ENCODE measurements around the gene ZBTB7C. TPM values are rescaled to one million over a fixed set of nuclear protein-coding genes. Genes with fewer than 3 reads are reported as not detected.

ZBTB7C gene
- total RNA-seq, 1 donor from 2014 or later, result 0.67 TPM

GRCh38 chr18:48342125-48342524, 67.1 kb downstream of the ZBTB7C start:
- H3K36me3 Mint-ChIP-seq (ENCODE audit: low read depth, unreplicated experiment), result no peaks in the 10 kb centered on the region
- H3K9me3 Mint-ChIP-seq (ENCODE audit: unreplicated experiment), result no peaks in the 10 kb centered on the region
- H3K27me3 Mint-ChIP-seq (ENCODE audit: unreplicated experiment), result peaks cover 3% of the 10 kb centered on the region
- H3K4me3 Mint-ChIP-seq (ENCODE audit: unreplicated experiment), result no peak overlapping the region
- H3K4me1 Mint-ChIP-seq (ENCODE audit: unreplicated experiment), result peaks cover 4% of the 10 kb centered on the region
- DNase-seq (ENCODE audit: low spot score), result no peak
- H3K27ac Mint-ChIP-seq (ENCODE audit: unreplicated experiment), result no peak overlapping the region
- TF ChIP-seq CTCF (IDR thresholded peaks at IDR 0.05; ENCODE audit: unreplicated experiment), result no peak

- Mint-ChIP-seq H3K27me3 (ENCODE audit: unreplicated experiment) (peaks cover 5% of the 10 kb centered on the region), H3K4me3 (ENCODE audit: unreplicated experiment) (no peak overlapping the region), H3K4me1 (ENCODE audit: unreplicated experiment) (peaks cover 4% of the 10 kb centered on the region), H3K27ac (ENCODE audit: unreplicated experiment) (no peak overlapping the region), H3K36me3 (ENCODE audit: low read depth, unreplicated experiment) (no peaks in the 10 kb centered on the region), H3K9me3 (ENCODE audit: unreplicated experiment) (no peaks in the 10 kb centered on the region)
- no peak for TF ChIP-seq CTCF (IDR thresholded peaks at IDR 0.05; ENCODE audit: unreplicated experiment)
- no peak for DNase-seq (ENCODE audit: low spot score)
Measured at GRCh38 chr18:48340560-48340959, 68.6 kb downstream of the ZBTB7C start.

- Mint-ChIP-seq H3K4me3 (ENCODE audit: unreplicated experiment) (no peak overlapping the region), H3K9me3 (ENCODE audit: unreplicated experiment) (no peaks in the 10 kb centered on the region), H3K27me3 (ENCODE audit: unreplicated experiment) (peaks cover 5% of the 10 kb centered on the region), H3K27ac (ENCODE audit: unreplicated experiment) (no peak overlapping the region), H3K4me1 (ENCODE audit: unreplicated experiment) (peaks cover 4% of the 10 kb centered on the region), H3K36me3 (ENCODE audit: low read depth, unreplicated experiment) (no peaks in the 10 kb centered on the region)
- TF ChIP-seq CTCF (IDR thresholded peaks at IDR 0.05; ENCODE audit: unreplicated experiment), result no peak
- DNase-seq (ENCODE audit: low spot score), result no peak
Measured at GRCh38 chr18:48339692-48340091, 69.5 kb downstream of the ZBTB7C start.

- Mint-ChIP-seq H3K27me3 (ENCODE audit: unreplicated experiment) (peaks cover 2% of the 10 kb centered on the region), H3K9me3 (ENCODE audit: unreplicated experiment) (no peaks in the 10 kb centered on the region), H3K4me3 (ENCODE audit: unreplicated experiment) (no peak overlapping the region), H3K4me1 (ENCODE audit: unreplicated experiment) (peaks cover 4% of the 10 kb centered on the region), H3K27ac (ENCODE audit: unreplicated experiment) (no peak overlapping the region), H3K36me3 (ENCODE audit: low read depth, unreplicated experiment) (no peaks in the 10 kb centered on the region)
- no peak for TF ChIP-seq CTCF (IDR thresholded peaks at IDR 0.05; ENCODE audit: unreplicated experiment)
- no peak for DNase-seq (ENCODE audit: low spot score)
Measured at GRCh38 chr18:48338915-48339314, 70.3 kb downstream of the ZBTB7C start.

- no peak for DNase-seq (ENCODE audit: low spot score)
- Mint-ChIP-seq H3K27ac (ENCODE audit: unreplicated experiment) (no peak overlapping the region), H3K4me3 (ENCODE audit: unreplicated experiment) (no peak overlapping the region), H3K36me3 (ENCODE audit: low read depth, unreplicated experiment) (no peaks in the 10 kb centered on the region), H3K4me1 (ENCODE audit: unreplicated experiment) (no peaks in the 10 kb centered on the region), H3K9me3 (ENCODE audit: unreplicated experiment) (no peaks in the 10 kb centered on the region), H3K27me3 (ENCODE audit: unreplicated experiment) (peaks cover 2% of the 10 kb centered on the region)
- no peak for TF ChIP-seq CTCF (IDR thresholded peaks at IDR 0.05; ENCODE audit: unreplicated experiment)
Measured at GRCh38 chr18:48337053-48337452, 72.1 kb downstream of the ZBTB7C start.

Data from endothelial cell (in vitro differentiated cells).